PC-9 (cell line): Measurements from ENCODE around the gene CCL25. TPM values are rescaled to one million over a fixed set of nuclear protein-coding genes. Genes with fewer than 3 reads are reported as not detected.

Experiments used
- BruUV-seq: library from RNA; stranded (reverse); fragments of 400-500 nt; replicated peaks from 2 replicates; lab custom pipeline; 2021; lab: Mats Ljungman, UMichigan
- CTCF ChIA-PET: fragments of 300-600 bp; sonication (Branson Sonifier 250); formaldehyde crosslinking; loops from one replicate; lab custom pipeline; 2022; ENCODE audit warnings: antibody characterized with exemption; lab: Charles Lee
- POLR2A ChIA-PET: fragments of 300-600 bp; sonication (Branson Sonifier 250); formaldehyde crosslinking; loops from one replicate; lab custom pipeline; 2022; ENCODE audit warnings: antibody characterized with exemption; ENCODE audit not compliant: unreplicated experiment; lab: Charles Lee
- DNase-seq, 2 experiments: peaks; one replicate each; pipeline versions ENCODE4 v3.0.0 to v3.0.0-alpha.2; 2015 to 2022; ENCODE audit warnings: mixed read lengths in 1 of 2
- H2AFZ ChIP-seq: fragments of 200-600 bp; sonication (generic); 2 replicates; pipeline ENCODE4 v1.8.1; 2017; ENCODE audit warnings: antibody characterized with exemption
- H3F3A ChIP-seq: fragments of 200-600 bp; sonication (generic); 2 replicates; pipeline ENCODE4 v1.8.1; 2017; ENCODE audit warnings: antibody characterized with exemption, mild to moderate bottlenecking, low read depth; ENCODE audit not compliant: insufficient read depth
- H3K27ac ChIP-seq: fragments of 200-600 bp; sonication (generic); 2 replicates; pipeline ENCODE4 v1.6.1; 2016; ENCODE audit warnings: mixed run types
- H3K27me3 ChIP-seq: fragments of 200-600 bp; sonication (generic); 2 replicates; pipeline ENCODE4 v1.6.1; 2016; ENCODE audit warnings: low read depth, mixed run types; ENCODE audit not compliant: insufficient read depth
- H3K36me3 ChIP-seq: fragments of 200-600 bp; sonication (generic); 2 replicates; pipeline ENCODE4 v1.6.1; 2016; ENCODE audit warnings: low read depth, mixed run types
- H3K4me1 ChIP-seq: fragments of 200-600 bp; sonication (generic); replicated peaks from 2 replicates; pipeline ENCODE4 v1.6.1; 2016; ENCODE audit warnings: mixed run types; ENCODE audit not compliant: insufficient read depth
- H3K4me2 ChIP-seq: fragments of 200-600 bp; sonication (generic); 2 replicates; pipeline ENCODE4 v1.6.1; 2017; ENCODE audit warnings: mixed run types
- H3K4me3 ChIP-seq: fragments of 200-600 bp; sonication (generic); 2 replicates; pipeline ENCODE4 v1.6.1; 2016; ENCODE audit warnings: mixed run types
- H3K79me2 ChIP-seq: fragments of 200-600 bp; sonication (generic); 2 replicates; pipeline ENCODE4 v1.6.1; 2017; ENCODE audit warnings: low read depth, mixed run types
- H3K9me2 ChIP-seq: fragments of 200-600 bp; sonication (generic); 2 replicates; pipeline ENCODE4 v1.8.1; 2017; ENCODE audit warnings: mild to moderate bottlenecking; ENCODE audit not compliant: insufficient read depth
- H3K9me3 ChIP-seq: fragments of 200-600 bp; sonication (generic); 2 replicates; pipeline ENCODE4 v1.8.1; 2016; ENCODE audit warnings: low read depth; ENCODE audit not compliant: insufficient read depth
- H4K20me1 ChIP-seq: fragments of 200-600 bp; sonication (generic); 2 replicates; pipeline ENCODE4 v1.8.1; 2017; ENCODE audit not compliant: insufficient read depth
- EZH2 ChIP-seq: fragments of 200-600 bp; sonication (generic); IDR thresholded peaks from 2 replicates; pipeline ENCODE4 v1.8.0; 2017; ENCODE audit warnings: antibody characterized with exemption, low read depth
- intact Hi-C: fragments of 100-400 bp; cut with micrococcal nuclease; formaldehyde crosslinking; loops from one replicate; pipeline ENCODE4 v1.10.0; 2022; ENCODE audit not compliant: unreplicated experiment
- total RNA-seq: library from RNA; stranded (reverse); gene quantifications from 2 replicates; pipeline ENCODE4 v1.2.3, GENCODE V29; 2021
- TF ChIP-seq, protein P1 (sequence below): fragments of 200-600 bp; sonication (generic); conservative IDR thresholded peaks from 2 replicates; pipeline ENCODE4 v1.6.1; 2017; ENCODE audit warnings: mixed run types, antibody characterized with exemption, mild to moderate bottlenecking, moderate library complexity

The CCL25 gene
- total RNA-seq, 1 experiment from 2014 or later = not detected

DNA sequence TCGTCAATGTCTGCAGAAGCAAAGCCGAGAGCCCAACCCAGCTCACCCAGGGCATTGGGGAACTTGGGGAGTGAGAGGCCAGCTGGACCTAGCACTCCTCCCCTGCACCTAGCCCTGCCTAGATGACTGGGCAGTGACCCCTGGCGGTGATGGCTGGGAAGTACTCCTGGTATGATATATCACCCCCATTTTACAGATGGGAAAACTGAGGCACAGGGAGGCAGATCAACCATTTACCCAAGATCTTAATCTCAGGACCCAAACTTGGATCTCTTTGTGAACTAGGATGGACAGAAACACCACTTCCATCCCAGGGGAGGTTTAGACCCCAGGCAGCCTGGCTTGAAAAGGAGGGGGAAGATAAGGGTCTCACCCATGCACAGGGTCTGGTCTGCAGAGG is 43.5 kb downstream of the CCL25 start:
- CTCF ChIA-PET = no interaction called here
- Histone ChIP-seq H3K27ac (no peak overlapping the region), H2AFZ (no peak overlapping the region), H4K20me1 (no peaks in the 10 kb centered on the region), H3F3A (no peaks in the 10 kb centered on the region), H3K9me2 (no peaks in the 10 kb centered on the region), H3K4me1 (no peaks in the 10 kb centered on the region), H3K4me3 (no peak overlapping the region), H3K79me2 (no peaks in the 10 kb centered on the region), H3K27me3 (peaks cover 21% of the 10 kb centered on the region; the same call in 1 of the 2 replicates), H3K36me3 (no peaks in the 10 kb centered on the region), H3K9me3 (peaks cover 7% of the 10 kb centered on the region), H3K4me2 (no peak overlapping the region)
- POLR2A ChIA-PET = no interaction called here
- no peak for DNase-seq
- BruUV-seq = no TSS peak
- intact Hi-C loops = no loop called here
- TF ChIP-seq, protein P1, sequence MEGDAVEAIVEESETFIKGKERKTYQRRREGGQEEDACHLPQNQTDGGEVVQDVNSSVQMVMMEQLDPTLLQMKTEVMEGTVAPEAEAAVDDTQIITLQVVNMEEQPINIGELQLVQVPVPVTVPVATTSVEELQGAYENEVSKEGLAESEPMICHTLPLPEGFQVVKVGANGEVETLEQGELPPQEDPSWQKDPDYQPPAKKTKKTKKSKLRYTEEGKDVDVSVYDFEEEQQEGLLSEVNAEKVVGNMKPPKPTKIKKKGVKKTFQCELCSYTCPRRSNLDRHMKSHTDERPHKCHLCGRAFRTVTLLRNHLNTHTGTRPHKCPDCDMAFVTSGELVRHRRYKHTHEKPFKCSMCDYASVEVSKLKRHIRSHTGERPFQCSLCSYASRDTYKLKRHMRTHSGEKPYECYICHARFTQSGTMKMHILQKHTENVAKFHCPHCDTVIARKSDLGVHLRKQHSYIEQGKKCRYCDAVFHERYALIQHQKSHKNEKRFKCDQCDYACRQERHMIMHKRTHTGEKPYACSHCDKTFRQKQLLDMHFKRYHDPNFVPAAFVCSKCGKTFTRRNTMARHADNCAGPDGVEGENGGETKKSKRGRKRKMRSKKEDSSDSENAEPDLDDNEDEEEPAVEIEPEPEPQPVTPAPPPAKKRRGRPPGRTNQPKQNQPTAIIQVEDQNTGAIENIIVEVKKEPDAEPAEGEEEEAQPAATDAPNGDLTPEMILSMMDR = peak; percentile 58
- TF ChIP-seq EZH2 = no peak

DNA sequence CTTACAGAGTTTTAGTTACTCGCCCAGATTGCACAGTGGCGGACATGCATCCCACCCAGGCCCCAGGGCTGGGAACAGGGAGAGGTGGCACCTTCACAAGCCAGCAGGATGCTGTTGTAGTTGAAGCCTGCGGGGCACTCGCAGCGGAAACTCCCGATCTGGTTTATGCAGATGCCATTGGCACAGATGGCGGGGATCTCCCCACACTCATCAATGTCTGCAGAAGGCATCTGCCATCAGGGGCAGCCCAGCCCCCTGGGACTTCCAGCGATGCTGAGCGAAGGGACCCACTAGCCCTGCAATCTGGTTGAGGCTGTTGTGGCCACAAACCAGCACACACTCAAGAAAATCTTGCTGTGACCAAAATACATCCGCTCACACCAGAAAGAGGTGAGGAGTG is 44.6 kb downstream of the CCL25 start:
- no peaks in the 10 kb centered on the region for H3F3A ChIP-seq
- no peak overlapping the region for H3K4me3 ChIP-seq
- no peaks in the 10 kb centered on the region for H4K20me1 ChIP-seq
- peaks cover 7% of the 10 kb centered on the region for H3K9me3 ChIP-seq
- peaks cover 25% of the 10 kb centered on the region for H3K27me3 ChIP-seq
- POLR2A ChIA-PET = no interaction called here
- TF ChIP-seq EZH2 = no peak
- TF ChIP-seq, protein P1 = no peak
- H3K4me2 ChIP-seq = no peak overlapping the region
- H2AFZ ChIP-seq = no peak overlapping the region
- no peaks in the 10 kb centered on the region for H3K36me3 ChIP-seq
- H3K27ac ChIP-seq = no peak overlapping the region
- intact Hi-C loops = no loop called here
- no TSS peak for BruUV-seq
- no peaks in the 10 kb centered on the region for H3K9me2 ChIP-seq
- no peaks in the 10 kb centered on the region for H3K4me1 ChIP-seq
- no peak for DNase-seq
- H3K79me2 ChIP-seq = no peaks in the 10 kb centered on the region
- CTCF ChIA-PET = no interaction called here

DNA sequence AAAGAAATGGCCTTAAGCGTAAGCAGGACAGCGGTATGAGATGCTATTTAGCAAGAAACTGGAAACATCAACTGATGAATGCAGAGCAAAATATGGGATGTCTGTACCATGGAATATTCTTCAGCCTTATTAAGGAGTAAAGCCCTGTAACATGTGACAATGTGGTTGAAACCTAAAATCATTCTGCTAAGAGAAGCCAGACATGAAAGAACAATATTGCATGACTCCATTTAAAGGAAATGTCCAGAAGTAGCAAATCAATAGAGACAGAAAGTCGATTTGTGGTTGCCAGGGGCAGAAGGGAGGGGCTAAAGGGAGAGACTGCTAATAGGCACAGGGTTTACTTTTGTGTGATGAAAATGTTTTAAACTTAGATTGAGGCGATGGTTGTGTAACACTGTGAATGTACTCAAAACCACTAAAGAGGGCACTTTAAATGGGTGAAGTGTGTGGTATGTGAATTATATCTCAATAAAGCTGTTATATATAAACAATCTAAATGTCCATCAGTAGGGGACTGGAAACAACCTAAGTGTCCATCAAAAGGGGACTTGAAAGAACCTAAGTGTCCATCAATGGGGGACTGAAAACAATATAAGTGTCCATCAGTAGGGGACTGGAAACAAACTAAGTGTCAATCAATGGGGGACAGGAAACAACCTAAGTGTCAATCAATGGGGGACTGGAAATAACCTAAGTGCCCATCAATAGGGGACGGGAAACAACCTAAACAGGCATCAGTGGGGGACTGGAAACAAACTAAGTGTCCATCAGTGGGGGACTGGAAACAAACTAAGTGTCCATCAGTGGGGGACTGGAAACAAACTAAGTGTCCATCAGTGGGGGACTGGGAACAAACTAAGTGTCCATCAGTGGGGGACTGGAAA is 45.4 kb downstream of the CCL25 start:
- Histone ChIP-seq H3K4me3 (no peak overlapping the region), H3K36me3 (no peaks in the 10 kb centered on the region), H3K9me3 (peaks cover 7% of the 10 kb centered on the region), H3K27ac (no peak overlapping the region), H4K20me1 (no peaks in the 10 kb centered on the region), H2AFZ (no peak overlapping the region), H3K4me1 (no peaks in the 10 kb centered on the region), H3F3A (no peaks in the 10 kb centered on the region), H3K9me2 (no peaks in the 10 kb centered on the region), H3K27me3 (peaks cover 25% of the 10 kb centered on the region), H3K79me2 (no peaks in the 10 kb centered on the region), H3K4me2 (no peak overlapping the region)
- no TSS peak for BruUV-seq
- intact Hi-C loops = no loop called here
- POLR2A ChIA-PET = no interaction called here
- TF ChIP-seq, protein P1 = no peak
- no peak for TF ChIP-seq EZH2
- DNase-seq = no peak
- CTCF ChIA-PET = no interaction called here
